Measurements from ENCODE around the gene MACROD2.

Gene MACROD2

GRCh38 chr20:15111654-15112053 lies 1116.3 kb downstream of the MACROD2 start:
- no peak for TF ChIP-seq CTCF (IDR thresholded peaks at IDR 0.05; ENCODE audit: low read depth, low read length)
- DNase-seq (ENCODE audit: extremely low read depth, low read depth) = no peak

GRCh38 chr20:15113144-15113773 lies 1117.9 kb downstream of the MACROD2 start:
- TF ChIP-seq CTCF (IDR thresholded peaks at IDR 0.05; ENCODE audit: low read depth, low read length) = no peak
- DNase-seq (ENCODE audit: extremely low read depth, low read depth) = no peak

GRCh38 chr20:15119852-15120487 lies 1124.7 kb downstream of the MACROD2 start:
- no peak for TF ChIP-seq CTCF (IDR thresholded peaks at IDR 0.05; ENCODE audit: low read depth, low read length)
- no peak for DNase-seq (ENCODE audit: extremely low read depth, low read depth)

- DNase-seq (ENCODE audit: extremely low read depth, low read depth) = no peak
- TF ChIP-seq CTCF (IDR thresholded peaks at IDR 0.05; ENCODE audit: low read depth, low read length) = no peak
Measured at GRCh38 chr20:15122613-15123012, 1127.3 kb downstream of the MACROD2 start.

- TF ChIP-seq CTCF (IDR thresholded peaks at IDR 0.05; ENCODE audit: low read depth, low read length) = no peak
- DNase-seq (ENCODE audit: extremely low read depth, low read depth) = no peak
Measured at GRCh38 chr20:15131176-15131575, 1135.9 kb downstream of the MACROD2 start.

GRCh38 chr20:15138548-15139126 lies 1143.3 kb downstream of the MACROD2 start:
- no peak for TF ChIP-seq CTCF (IDR thresholded peaks at IDR 0.05; ENCODE audit: low read depth, low read length)
- no peak for DNase-seq (ENCODE audit: extremely low read depth, low read depth)

GRCh38 chr20:15139522-15139921 lies 1144.2 kb downstream of the MACROD2 start:
- TF ChIP-seq CTCF (IDR thresholded peaks at IDR 0.05; ENCODE audit: low read depth, low read length) = no peak
- no peak for DNase-seq (ENCODE audit: extremely low read depth, low read depth)

Data from AG09319 (cell line).